ENCODE measurements around the gene PDYN.

Gene PDYN

GRCh38 chr20:1933465-1933870 lies 60.4 kb downstream of the PDYN start:
- no peak overlapping the region for H3K4me3 Mint-ChIP-seq

GRCh38 chr20:1932971-1933370 lies 60.9 kb downstream of the PDYN start:
- no peak overlapping the region for H3K27ac Mint-ChIP-seq

More at GRCh38 chr20:1933465-1933870, 60.4 kb downstream of the PDYN start:
- Mint-ChIP-seq H3K27me3 (ENCODE audit: low read depth, poor library complexity) (peaks cover 3% of the 10 kb centered on the region), H3K27ac (no peak overlapping the region), H3K36me3 (ENCODE audit: low read depth) (peaks cover 6% of the 10 kb centered on the region), H3K9me3 (no peaks in the 10 kb centered on the region), H3K4me1 (peaks cover 26% of the 10 kb centered on the region)
- no peak for DNase-seq
- TF ChIP-seq, protein P1, sequence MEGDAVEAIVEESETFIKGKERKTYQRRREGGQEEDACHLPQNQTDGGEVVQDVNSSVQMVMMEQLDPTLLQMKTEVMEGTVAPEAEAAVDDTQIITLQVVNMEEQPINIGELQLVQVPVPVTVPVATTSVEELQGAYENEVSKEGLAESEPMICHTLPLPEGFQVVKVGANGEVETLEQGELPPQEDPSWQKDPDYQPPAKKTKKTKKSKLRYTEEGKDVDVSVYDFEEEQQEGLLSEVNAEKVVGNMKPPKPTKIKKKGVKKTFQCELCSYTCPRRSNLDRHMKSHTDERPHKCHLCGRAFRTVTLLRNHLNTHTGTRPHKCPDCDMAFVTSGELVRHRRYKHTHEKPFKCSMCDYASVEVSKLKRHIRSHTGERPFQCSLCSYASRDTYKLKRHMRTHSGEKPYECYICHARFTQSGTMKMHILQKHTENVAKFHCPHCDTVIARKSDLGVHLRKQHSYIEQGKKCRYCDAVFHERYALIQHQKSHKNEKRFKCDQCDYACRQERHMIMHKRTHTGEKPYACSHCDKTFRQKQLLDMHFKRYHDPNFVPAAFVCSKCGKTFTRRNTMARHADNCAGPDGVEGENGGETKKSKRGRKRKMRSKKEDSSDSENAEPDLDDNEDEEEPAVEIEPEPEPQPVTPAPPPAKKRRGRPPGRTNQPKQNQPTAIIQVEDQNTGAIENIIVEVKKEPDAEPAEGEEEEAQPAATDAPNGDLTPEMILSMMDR (IDR thresholded peaks at IDR 0.05) = no peak

DNA sequence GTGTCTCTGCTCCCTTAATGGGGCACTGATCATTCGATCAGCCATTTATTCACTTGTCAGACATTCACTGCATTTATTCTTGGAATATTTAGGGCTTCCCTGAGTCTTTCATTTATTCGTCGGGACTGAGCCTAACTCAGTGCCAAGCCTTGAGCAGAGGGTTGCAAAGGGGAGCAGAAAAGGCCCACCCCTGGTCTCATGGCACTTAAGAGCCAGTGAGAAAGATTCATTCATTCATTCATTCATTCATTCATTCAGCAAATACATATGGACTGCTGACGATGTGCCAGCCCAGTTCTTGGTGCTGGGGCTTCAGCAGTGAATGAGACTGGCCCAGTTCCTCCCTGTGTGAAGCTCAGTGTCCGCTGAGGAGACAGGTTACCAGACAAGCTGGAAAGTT lies 62.0 kb downstream of the PDYN start:
- H3K27me3 Mint-ChIP-seq (ENCODE audit: low read depth, poor library complexity) = peaks cover 3% of the 10 kb centered on the region
- no peaks in the 10 kb centered on the region for H3K36me3 Mint-ChIP-seq (ENCODE audit: low read depth)
- TF ChIP-seq, protein P1 (IDR thresholded peaks at IDR 0.05) = no peak
- H3K4me3 Mint-ChIP-seq = no peak overlapping the region
- no peak overlapping the region for H3K27ac Mint-ChIP-seq
- peaks cover 20% of the 10 kb centered on the region for H3K4me1 Mint-ChIP-seq
- H3K9me3 Mint-ChIP-seq = no peaks in the 10 kb centered on the region
- DNase-seq = no peak

More at GRCh38 chr20:1932971-1933370, 60.9 kb downstream of the PDYN start:
- no peaks in the 10 kb centered on the region for H3K9me3 Mint-ChIP-seq
- peaks cover 3% of the 10 kb centered on the region for H3K27me3 Mint-ChIP-seq (ENCODE audit: low read depth, poor library complexity)
- no peak overlapping the region for H3K4me3 Mint-ChIP-seq
- peaks cover 21% of the 10 kb centered on the region for H3K4me1 Mint-ChIP-seq
- peaks cover 1% of the 10 kb centered on the region for H3K36me3 Mint-ChIP-seq (ENCODE audit: low read depth)
- TF ChIP-seq, protein P1 (IDR thresholded peaks at IDR 0.05) = no peak
- no peak for DNase-seq

DNA sequence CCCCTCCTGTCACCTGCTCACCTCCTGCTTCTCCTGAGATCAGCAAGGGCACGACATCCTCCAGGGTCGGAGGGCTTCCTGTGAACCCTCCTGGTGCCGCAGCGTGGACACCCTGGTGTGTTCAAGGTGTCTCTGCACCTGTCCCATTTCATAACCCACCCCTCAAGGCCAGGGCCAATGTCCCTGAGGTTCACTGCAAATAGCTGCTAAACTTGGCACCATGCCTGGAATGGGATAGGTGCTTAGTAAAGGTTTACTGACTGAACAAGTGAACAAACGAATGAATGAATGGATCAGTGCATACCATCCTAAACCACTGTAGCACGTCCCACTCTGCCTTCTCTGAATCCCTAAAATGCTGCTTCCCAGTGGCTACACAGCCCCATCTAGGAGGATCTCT lies 63.7 kb downstream of the PDYN start:
- no peak overlapping the region for H3K4me3 Mint-ChIP-seq
- TF ChIP-seq, protein P1 (IDR thresholded peaks at IDR 0.05) = no peak
- no peak for DNase-seq
- H3K27me3 Mint-ChIP-seq (ENCODE audit: low read depth, poor library complexity) = peaks cover 3% of the 10 kb centered on the region
- no peaks in the 10 kb centered on the region for H3K9me3 Mint-ChIP-seq
- no peak overlapping the region for H3K27ac Mint-ChIP-seq
- H3K36me3 Mint-ChIP-seq (ENCODE audit: low read depth) = peaks cover 4% of the 10 kb centered on the region
- H3K4me1 Mint-ChIP-seq = peaks cover 20% of the 10 kb centered on the region

DNA sequence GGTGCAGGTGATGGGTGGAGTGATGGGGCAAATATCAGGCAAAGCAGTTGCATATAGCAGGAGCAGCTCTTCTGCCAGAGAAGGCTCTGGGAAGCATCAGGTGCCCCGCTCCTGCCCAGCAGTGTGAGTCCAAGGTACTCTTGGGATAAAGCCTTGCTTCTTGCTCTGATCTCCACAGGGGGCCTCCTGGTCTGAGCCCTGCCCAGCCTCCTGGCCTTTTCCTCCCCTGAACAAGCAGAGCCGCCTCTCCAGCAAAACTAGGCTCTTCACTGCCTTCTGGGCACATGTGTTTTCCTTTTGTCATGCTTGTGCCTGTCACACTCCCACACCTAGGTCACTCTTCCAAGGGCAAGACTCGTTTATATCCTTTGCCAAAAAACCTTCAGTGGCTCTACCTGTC lies 64.4 kb downstream of the PDYN start:
- no peak for DNase-seq
- Mint-ChIP-seq H3K9me3 (no peaks in the 10 kb centered on the region), H3K4me1 (peaks cover 20% of the 10 kb centered on the region), H3K4me3 (no peak overlapping the region), H3K36me3 (ENCODE audit: low read depth) (peaks cover 4% of the 10 kb centered on the region), H3K27me3 (ENCODE audit: low read depth, poor library complexity) (peaks cover 3% of the 10 kb centered on the region), H3K27ac (no peak overlapping the region)
- TF ChIP-seq, protein P1 (IDR thresholded peaks at IDR 0.05) = no peak

DNA sequence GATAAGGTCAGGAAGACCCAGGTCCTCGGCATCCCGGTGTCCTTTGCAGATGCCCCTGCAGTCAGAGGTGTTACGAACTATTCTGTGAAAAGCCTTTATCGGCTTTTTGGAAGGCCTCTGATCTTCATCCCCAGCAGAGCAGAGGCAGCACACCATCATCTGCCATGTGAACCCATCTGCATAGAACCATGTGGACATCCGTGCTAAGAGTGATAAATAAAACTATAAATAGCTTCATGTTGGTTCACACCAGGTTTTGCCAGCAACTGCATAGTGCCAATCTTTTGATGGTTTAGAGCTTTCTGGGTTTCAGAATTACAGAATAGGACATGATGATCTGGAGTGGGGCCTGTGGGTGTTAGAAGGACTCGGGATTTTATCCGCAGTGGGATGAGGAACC lies 65.1 kb downstream of the PDYN start:
- Mint-ChIP-seq H3K27ac (no peak overlapping the region), H3K27me3 (ENCODE audit: low read depth, poor library complexity) (peaks cover 3% of the 10 kb centered on the region), H3K4me1 (peaks cover 20% of the 10 kb centered on the region), H3K36me3 (ENCODE audit: low read depth) (peaks cover 4% of the 10 kb centered on the region), H3K4me3 (no peak overlapping the region), H3K9me3 (no peaks in the 10 kb centered on the region)
- no peak for DNase-seq
- TF ChIP-seq, protein P1 (IDR thresholded peaks at IDR 0.05) = no peak
